Activated CD4-positive, alpha-beta T cell treated with anti-CD3 and anti-CD28 coated beads, Interleukin-2, Interleukin-4, amounts not matched to agents 100 ng/mL and 50 ng/mL, durations not matched to agents 16 hours and 8 hours (primary cell): Measurements from ENCODE around the gene JOSD2.
"Not testable (repeated sequence)": the region's sequence is repeated elsewhere in the genome, so short reads cannot be mapped to it uniquely, and the experiment has no call there.

Source experiments
- DNase-seq: peaks from one replicate; pipeline ENCODE4 v3.0.0-alpha.2; 2020; ENCODE audit warnings: low spot score

Gene JOSD2

DNA sequence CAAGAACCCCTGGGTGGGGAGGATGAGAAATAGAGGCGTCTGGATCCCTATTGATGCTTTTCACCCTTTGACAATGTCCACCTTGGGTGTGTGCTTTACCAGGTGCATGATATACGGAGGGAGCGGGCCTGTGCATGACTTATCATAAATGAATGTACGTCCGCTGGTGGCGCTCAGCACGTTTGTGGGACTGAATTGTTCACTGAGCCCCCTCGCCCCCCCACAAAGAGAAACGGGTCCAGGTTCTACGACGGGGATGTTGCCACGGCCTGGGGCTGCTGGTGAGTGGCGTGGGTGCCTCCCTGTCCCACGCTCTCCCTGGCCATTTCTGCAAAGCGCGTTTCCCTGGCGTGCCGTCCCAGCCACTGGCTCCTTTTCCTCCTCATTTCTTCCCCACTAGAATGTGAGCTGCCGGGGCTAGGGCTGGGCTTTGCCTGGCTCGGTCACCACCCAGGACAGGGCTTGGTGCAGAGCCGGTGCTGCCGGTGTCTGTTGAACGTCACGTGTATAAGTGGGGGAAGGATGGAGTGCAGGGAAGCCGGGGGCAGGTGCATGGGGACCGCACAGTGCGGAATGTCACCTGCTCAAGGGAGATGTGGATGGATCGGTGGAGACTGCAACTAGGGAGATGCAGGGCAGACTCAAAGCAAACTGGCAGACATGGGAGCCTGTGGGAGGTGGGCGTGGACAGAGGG is 35.7 kb upstream of the JOSD2 start:
- DNase-seq, result no peak

- no peak for DNase-seq
These were observed 32.0 kb upstream of the JOSD2 start for GRCh38 chr19:50542943-50543342.

DNA sequence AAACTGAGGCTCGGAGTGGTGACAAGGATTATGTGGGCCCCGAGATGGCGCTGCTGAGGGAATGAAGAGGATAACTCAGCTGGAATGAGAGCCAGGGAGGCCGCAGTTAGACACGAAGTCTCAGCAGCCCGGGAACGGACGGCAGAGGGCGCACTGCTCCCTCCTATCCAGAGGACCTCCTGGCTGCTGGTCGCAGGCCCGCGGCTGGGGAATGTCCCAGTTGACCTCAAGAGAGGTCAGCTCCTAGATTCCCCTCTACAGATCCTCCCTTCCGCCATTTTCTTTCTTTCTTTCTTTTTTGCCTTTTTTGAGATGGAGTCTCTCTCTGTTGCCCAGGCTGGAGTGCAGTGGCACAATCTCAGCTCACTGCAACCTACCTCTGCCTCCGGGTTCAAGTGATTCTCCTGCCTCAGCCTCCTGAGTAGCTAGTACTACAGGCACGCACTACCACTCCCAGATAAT is 26.8 kb upstream of the JOSD2 start:
- DNase-seq, result peak; percentile 58

GRCh38 chr19:50537306-50537685 is 26.3 kb upstream of the JOSD2 start:
- DNase-seq, result no peak

DNA sequence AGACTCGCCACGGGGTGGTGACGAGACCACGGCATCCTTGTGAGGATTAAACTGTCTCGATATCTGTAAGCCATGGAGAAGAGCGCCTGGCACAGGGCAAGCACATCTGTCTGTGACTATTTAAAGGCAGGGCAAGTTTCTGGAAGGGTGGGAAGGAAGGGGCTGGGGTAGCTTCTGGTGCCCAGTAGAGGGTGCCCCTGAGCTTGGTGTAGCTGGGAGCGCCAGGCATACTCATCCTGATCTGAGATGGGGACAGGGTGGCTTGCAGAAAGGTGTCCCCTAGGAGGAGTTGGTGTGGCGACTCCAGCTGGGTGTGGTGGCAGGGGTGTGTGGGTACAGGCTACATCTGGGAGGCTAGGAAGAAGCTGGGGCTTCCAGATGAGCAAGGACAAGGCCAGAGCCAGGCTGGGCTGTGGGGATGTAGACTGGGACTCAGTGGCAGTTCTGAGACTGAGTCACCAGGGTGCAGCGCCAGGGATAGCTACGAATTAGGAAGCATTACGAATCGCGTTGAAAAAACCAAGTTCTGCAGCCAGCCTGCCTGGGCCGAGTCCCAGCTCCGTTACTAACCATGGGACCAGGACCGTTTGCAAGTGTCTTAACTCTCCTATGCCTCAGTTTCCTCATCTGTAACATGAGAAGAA is 25.8 kb upstream of the JOSD2 start:
- no peak for DNase-seq

- no peak for DNase-seq
These were observed 24.7 kb upstream of the JOSD2 start for GRCh38 chr19:50535672-50536187.

DNA sequence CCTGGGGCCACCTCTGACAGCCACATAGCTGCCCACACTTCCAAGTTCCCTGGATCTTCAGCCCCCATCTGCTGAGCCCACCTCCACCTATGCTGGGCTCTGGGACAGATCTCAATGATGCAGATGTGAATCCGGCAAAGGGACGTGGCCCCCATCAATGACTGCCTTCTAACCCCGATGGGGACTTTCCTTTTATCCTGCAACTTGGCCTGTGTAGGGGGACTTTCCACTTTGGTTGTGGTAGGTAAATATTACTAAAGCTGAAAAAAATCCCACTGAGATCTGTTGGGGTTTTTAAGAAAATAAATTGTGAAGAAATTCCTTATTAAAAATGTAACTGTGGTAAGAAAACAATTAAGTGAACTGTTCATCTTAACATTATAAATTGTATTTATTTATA is 23.5 kb upstream of the JOSD2 start:
- DNase-seq, result no peak

- no peak for DNase-seq
These were observed 22.0 kb upstream of the JOSD2 start for GRCh38 chr19:50532952-50533351.

- DNase-seq, result no peak
These were observed 20.2 kb upstream of the JOSD2 start for GRCh38 chr19:50531171-50531612.

DNA sequence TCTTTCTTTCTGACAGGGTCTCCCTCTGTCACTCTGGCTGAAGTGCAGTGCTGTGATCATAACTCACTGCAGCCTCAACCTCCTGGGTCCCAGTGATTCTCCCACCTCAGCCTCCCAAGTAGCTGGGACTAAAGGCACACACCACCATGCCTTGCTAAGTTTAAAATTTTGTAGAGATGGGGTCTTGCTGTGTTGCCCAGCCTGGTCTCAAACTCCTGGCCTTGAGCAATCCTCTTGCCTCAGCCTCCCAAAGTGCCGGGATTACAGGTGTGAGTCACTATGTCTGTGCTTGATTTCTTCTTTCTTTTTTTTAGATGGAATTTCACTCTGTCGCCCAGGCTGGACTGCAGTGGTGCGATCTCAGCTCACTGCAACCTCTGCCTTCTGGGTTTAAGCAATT is 17.1 kb upstream of the JOSD2 start:
- not testable (repeated sequence) for DNase-seq

DNA sequence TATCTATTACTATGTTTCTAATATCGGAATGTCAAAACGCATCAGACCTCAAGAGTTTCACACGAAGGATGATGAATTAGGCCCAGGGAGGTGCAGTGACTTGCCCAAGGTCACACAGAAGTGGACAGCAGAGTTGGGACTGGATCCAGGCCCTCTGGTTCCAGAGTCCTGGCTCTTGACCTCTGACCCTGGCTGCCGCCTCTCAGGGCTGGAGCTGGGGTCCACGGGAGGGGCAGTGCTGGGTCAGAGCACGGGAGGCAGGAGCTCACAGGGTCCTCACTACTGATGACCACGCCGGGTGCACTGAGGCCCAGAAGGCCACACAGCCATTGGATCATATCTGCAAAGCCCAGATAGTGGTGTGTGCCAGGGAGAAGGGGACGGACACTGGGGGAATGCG is 11.9 kb upstream of the JOSD2 start:
- DNase-seq, result no peak

DNA sequence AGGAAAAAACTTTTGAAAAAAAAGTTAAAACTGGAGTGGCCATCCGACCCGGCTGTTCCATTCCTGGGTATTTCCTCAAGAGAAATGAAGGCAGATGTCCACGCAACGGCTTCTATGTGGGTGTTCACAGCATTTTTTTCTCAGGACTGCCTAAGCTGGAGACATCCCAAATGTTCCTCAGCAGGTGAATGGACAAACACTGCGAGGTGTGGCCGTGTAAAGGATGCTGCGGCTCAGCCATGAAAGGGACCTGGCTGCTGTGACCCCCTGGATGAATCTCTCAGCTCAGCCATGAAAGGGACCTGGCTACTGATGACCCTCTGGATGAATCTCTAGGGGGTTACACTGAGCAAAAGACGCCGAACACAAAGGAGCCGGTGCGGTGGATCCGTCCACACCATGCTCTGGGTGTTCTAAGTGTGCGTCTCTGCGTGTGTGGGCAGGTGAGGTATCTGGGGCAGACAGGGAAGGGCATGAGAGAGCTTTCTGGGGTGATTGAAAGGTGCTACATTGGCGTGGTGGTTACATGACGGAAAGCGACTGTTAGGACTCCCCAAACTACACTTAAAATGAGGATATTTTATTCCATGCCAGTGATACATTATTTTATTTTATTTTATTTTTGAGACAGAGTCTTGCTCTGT is 10.0 kb upstream of the JOSD2 start:
- DNase-seq, result no peak

DNA sequence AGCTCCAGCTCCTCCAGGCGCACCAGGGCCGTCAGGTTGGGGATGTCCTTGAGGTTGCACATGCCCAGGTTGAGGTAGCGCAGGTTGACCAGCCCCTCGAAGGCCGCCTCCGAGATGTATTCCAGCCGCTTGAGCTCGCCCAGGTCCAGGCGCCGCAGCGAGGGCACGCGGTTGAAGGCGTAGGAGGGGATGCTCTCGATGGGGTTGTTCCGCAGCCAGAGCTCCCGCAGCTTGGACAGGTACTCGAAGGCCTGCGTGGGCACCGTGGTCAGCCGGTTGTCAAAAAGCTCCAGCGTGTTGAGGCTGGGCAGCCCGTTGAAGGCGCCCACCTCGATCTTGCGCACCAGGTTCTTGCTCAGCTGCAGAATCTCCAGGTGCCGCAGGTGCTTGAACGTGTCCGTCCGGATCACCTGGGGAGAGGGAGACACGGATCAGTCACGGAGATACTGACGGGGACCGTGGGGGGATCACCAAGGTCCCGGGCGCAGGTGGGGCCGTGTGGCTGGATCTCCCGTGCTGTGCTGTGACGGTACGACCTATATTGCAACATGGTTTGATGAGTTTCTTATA is 8.1 kb upstream of the JOSD2 start:
- DNase-seq, result no peak

DNA sequence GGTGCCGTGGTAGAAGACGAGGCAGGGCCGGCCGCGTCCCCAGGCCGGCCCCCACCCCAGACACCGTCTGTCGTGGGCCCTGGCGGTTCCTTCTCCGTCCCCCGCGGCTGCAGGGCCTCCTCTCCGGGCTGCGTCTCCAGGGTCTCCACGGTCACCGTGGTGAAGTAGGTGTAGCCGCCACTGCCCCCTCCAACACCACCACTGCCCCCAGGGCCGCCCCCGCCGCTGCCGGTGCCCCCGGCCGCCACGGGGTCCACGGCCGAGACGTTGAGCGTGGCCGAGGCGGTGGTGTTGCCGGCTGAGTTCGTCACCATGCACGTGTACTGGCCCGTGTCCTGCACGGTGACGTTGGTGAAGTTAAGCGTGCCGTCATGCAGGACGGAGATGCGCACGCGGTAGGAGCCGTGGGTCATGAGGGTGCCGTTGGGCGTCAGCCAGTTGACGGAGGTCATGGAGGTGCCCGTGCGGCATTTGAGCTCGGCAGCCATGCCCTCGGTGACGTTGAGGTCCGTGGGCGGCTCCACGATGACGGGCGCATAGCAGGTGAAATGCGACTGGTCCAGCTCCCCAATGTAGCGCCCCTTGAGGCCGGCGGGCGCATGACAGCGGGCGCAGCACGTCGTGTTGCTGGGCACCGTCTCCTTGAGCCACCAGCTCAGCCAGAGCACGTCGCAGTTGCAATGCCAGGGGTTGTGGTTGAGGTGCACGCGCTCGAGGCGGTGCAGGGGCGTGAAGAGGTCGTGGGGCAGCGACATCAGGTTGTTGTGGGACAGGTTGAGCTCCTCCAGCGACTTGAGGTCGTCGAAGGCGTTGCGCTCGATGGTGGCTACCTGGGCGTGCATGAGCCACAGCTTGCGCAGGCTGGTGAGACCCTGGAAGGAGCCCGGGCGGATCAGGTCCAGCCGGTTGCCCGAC is 7.4 kb upstream of the JOSD2 start:
- DNase-seq, result no peak

GRCh38 chr19:50517704-50518075 is 6.7 kb upstream of the JOSD2 start:
- DNase-seq, result no peak

- no peak for DNase-seq
These were observed 6.1 kb upstream of the JOSD2 start for GRCh38 chr19:50516964-50517703.

DNA sequence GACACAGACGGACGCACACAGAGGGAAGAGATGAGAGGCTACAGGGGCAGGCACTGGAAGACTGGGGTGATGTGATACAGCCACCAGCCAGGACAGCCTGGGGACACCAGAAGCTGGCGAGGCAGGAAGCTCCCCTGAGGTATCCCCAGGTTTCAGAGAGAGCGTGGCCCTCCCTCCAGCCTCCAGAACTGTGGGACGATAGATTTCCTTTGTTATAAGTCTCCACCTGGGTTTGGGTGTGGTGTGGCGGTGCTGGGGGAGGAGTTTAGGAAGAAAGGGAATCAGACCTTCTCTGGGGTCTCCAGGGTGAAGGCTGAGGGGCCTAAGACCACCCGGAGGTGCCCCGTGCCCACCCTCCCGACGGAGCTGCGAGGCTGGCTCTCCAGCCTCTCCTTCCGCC is 5.5 kb upstream of the JOSD2 start:
- no peak for DNase-seq

DNA sequence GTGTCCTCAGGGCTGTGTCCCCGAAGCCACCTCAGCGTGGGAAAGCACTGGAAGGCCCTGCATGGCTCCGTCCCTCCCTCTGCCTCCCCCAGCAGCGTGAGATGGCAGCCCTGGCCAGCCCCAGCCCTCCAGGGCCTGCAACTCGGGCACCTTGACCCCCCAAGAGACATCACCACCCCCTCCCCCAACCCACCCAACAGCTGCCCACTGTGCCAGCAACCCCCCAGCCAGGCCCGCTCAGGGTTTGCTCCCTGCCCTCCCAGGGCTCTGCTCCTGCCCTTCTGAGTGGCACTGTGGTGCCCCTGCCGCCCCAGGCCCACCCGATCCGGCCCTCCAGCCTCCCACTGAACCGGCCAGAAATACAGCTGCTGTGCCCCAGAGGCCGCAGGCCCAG is 4.2 kb upstream of the JOSD2 start:
- DNase-seq, result no peak

DNA sequence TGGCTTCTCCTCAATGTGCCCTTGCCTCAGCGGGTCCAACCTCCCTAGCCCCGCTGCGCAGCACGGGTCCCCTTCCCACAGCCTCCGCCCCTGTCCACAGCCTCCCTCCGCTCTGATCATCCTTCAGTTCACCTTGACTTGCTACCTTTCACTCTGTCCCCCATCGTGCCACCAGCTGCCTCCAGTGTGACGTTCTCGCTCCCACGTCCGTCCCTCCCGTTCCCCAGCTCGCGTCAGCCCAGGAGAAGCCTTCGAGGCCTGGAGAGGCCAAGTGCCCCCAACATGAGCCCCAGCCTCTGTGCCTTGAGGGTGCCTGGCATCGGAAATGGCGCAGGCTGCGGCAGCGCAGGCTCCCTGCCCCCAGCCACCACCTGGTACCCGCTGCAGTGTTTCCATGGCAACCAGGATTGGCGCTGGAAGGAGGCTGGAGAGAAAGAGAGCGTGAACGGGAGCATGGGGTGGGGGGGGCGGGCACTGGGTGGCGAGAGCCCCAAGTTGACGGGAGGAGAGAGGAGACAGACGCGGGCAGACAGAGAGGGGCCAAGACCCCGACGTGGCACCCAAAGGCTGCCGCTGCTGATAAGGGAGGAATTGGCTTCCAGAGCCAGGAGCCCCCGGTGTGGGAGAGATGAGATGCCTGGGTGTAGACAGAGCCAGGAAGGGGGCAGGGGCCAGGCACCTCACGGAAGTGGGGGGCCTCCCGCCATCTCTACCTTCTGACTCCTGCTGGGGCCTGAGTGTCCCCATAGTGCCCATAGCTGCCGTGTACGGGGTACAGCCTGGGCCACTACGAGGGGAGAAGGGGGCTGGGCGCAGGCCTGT is 3.6 kb upstream of the JOSD2 start:
- DNase-seq, result no peak

DNA sequence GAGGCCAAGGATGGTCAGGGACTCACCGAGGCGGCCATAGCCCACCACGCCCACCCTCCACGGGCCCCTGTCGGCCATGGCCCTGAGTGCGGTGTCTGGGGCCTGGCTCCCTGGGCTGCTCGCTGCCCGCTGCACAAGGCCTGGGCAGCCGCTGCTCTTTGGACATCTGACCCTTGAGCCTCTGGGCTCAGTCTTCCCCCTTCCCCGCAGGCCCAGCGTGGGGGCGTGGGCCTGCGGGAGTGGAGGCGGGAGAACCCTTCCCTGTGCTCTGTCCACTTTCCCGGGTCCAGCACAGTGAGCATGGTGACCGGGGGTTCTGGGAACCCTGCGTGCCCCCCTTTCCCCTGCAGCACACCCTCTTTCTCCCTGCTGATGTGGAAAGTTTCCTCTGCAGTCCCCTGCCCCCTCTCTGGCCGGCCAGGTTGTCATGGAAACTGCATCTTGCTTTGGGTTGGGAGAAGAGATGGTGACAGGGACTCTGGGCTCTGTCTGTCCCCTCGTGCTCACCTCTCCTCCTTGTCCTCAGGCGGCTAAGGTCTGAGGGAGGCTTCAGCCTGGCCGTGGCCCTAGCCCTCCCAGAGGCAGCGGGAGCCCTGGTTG is 2.9 kb upstream of the JOSD2 start, which contains the start of gene ASPDH:
Gene ASPDH, minus strand, starts transcription at position 168 of the 600 bp plus-strand sequence. Its CDS starts 90 bp downstream, at position 78.
- DNase-seq, result no peak
